Measurements from ENCODE around the gene AXIN2.

Gene AXIN2

DNA sequence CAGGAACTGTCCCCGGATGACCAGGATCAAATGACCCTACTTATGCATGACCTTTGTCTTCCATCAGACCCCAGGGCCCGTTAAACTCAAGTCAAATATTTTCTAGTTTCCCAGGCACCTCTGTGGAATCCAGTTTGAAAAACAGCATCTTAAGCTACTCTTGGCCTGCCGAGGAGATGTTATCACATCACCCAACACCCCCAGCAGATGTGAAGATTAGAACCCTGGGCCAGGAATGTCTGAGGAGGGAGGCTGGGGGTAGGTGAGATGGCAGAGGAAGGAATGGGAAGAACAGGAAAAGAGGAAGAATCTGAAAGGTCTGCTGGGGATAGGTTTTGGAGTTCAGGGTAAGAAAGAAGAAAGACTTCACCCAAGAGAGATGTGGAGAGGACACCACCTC, 79.2 kb downstream of the AXIN2 start:
- Histone ChIP-seq H3K27me3 (ENCODE audit: low read depth, low read length) (no peaks in the 10 kb centered on the region), H3K36me3 (ENCODE audit: control insufficient read depth in 1 of 2, insufficient read depth in 2 of 2, low read length in 2 of 2) (no peaks in the 10 kb centered on the region), H3K4me1 (ENCODE audit: control insufficient read depth in 1 of 2, insufficient read depth in 2 of 2, low read length in 2 of 2) (no peaks in the 10 kb centered on the region), H3K4me3 (ENCODE audit: low read depth in 1 of 2, low read length in 2 of 2) (no peak overlapping the region), H3K27ac (ENCODE audit: low read length) (no peak overlapping the region), H3K9me3 (ENCODE audit: control insufficient read depth in 1 of 2, low read length in 2 of 2) (no peaks in the 10 kb centered on the region)

- Histone ChIP-seq H3K9me3 (ENCODE audit: control insufficient read depth in 1 of 2, low read length in 2 of 2) (no peaks in the 10 kb centered on the region), H3K4me3 (ENCODE audit: low read depth in 1 of 2, low read length in 2 of 2) (no peak overlapping the region), H3K4me1 (ENCODE audit: control insufficient read depth in 1 of 2, insufficient read depth in 2 of 2, low read length in 2 of 2) (no peaks in the 10 kb centered on the region), H3K36me3 (ENCODE audit: control insufficient read depth in 1 of 2, insufficient read depth in 2 of 2, low read length in 2 of 2) (no peaks in the 10 kb centered on the region), H3K27ac (ENCODE audit: low read length) (no peak overlapping the region), H3K27me3 (ENCODE audit: low read depth, low read length) (no peaks in the 10 kb centered on the region)
Measured at GRCh38 chr17:65479282-65479681, 82.2 kb downstream of the AXIN2 start.
